ENCODE results near the gene MYPOP. TPM values are rescaled to one million over a fixed set of nuclear protein-coding genes. Genes with fewer than 3 reads are reported as not detected.

MYPOP gene
- total and polyA plus RNA-seq, 10 of the 15 experiments (the other 5 are each of a cell fraction or from before 2014, with no cell fraction given): 0.47 to 9.4 (median 1.4) TPM

GRCh38 chr19:45885556-45886426 lies 16.6 kb downstream of the MYPOP start, which contains the start of gene IRF2BP1 (continued):
- TF ChIP-seq REST (IDR thresholded peaks at IDR 0.05; ENCODE audit: low read depth, low read length) (no peak), ZNF384 (IDR thresholded peaks at IDR 0.05; ENCODE audit: borderline replicate concordance, low read depth, low read length) (no peak), ZBTB33 (IDR thresholded peaks at IDR 0.05) (no peak), NFYA (IDR thresholded peaks at IDR 0.05; ENCODE audit: borderline replicate concordance, low read depth, low read length) (no peak), ZBTB11 (CRISPR knock-in tag; IDR thresholded peaks at IDR 0.05) (no peak), IRF4 (IDR thresholded peaks at IDR 0.05; ENCODE audit: low read depth, low read length) (no peak), YBX1 (IDR thresholded peaks at IDR 0.05) (no peak), SP1 (IDR thresholded peaks at IDR 0.05; ENCODE audit: low read depth, low read length) (peak; percentile 29), CEBPB (IDR thresholded peaks at IDR 0.05; ENCODE audit: borderline replicate concordance in 1 of 2, low read depth in 2 of 2, low read length in 2 of 2) (0 out of 4 replicates have a peak, but pooled peaks of 1 of the 2 experiments have one; percentile 42), POU2F2 (IDR thresholded peaks at IDR 0.05; ENCODE audit: borderline replicate concordance, low read depth, low read length) (0 out of 3 replicates have a peak, but pooled peaks have one; percentile 24), GATAD2B (conservative IDR thresholded peaks at IDR 0.05; ENCODE audit: low read depth) (0 out of 2 replicates have a peak, but pooled peaks have one; percentile 45), PAX8 (IDR thresholded peaks at IDR 0.05) (no peak)
- TF ChIP-seq, protein P1, sequence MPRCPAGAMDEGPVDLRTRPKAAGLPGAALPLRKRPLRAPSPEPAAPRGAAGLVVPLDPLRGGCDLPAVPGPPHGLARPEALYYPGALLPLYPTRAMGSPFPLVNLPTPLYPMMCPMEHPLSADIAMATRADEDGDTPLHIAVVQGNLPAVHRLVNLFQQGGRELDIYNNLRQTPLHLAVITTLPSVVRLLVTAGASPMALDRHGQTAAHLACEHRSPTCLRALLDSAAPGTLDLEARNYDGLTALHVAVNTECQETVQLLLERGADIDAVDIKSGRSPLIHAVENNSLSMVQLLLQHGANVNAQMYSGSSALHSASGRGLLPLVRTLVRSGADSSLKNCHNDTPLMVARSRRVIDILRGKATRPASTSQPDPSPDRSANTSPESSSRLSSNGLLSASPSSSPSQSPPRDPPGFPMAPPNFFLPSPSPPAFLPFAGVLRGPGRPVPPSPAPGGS (IDR thresholded peaks at IDR 0.05; ENCODE audit: borderline replicate concordance, insufficient read depth, low read depth, low read length, poor library complexity, severe bottlenecking): no peak
- TF ChIP-seq, protein P2, sequence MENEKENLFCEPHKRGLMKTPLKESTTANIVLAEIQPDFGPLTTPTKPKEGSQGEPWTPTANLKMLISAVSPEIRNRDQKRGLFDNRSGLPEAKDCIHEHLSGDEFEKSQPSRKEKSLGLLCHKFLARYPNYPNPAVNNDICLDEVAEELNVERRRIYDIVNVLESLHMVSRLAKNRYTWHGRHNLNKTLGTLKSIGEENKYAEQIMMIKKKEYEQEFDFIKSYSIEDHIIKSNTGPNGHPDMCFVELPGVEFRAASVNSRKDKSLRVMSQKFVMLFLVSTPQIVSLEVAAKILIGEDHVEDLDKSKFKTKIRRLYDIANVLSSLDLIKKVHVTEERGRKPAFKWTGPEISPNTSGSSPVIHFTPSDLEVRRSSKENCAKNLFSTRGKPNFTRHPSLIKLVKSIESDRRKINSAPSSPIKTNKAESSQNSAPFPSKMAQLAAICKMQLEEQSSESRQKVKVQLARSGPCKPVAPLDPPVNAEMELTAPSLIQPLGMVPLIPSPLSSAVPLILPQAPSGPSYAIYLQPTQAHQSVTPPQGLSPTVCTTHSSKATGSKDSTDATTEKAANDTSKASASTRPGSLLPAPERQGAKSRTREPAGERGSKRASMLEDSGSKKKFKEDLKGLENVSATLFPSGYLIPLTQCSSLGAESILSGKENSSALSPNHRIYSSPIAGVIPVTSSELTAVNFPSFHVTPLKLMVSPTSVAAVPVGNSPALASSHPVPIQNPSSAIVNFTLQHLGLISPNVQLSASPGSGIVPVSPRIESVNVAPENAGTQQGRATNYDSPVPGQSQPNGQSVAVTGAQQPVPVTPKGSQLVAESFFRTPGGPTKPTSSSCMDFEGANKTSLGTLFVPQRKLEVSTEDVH (IDR thresholded peaks at IDR 0.05; ENCODE audit: low read depth, partially characterized antibody): no peak

Measured in GM12878 (cell line).